ENCODE results near the gene CAPZB. TPM values are rescaled to one million over a fixed set of nuclear protein-coding genes. Genes with fewer than 3 reads are reported as not detected.
"Not testable (repeated sequence)": the region's sequence is repeated elsewhere in the genome, so short reads cannot be mapped to it uniquely, and the experiment has no call there.

CAPZB gene
- total and polyA plus RNA-seq, 2 donors (not counting 3 experiments of a cell fraction or from before 2014, with no cell fraction given), result 196 to 347 TPM

- DNase-seq (ENCODE audit: low read depth, low spot score); H3K27ac ChIP-seq (ENCODE audit: insufficient read depth, low read depth, low read length); H3K27me3 ChIP-seq (ENCODE audit: control insufficient read depth in 2 of 2, insufficient read depth in 2 of 2, low read length in 2 of 2); H3K9me1 ChIP-seq (replicated peaks; ENCODE audit: control insufficient read depth, extremely low read depth, insufficient read depth, low read length); dilution Hi-C loops (cut with MboI; ENCODE audit: extremely low pct_ligation_motif_present, low sequenced_read_pairs); H3K4me1 ChIP-seq (ENCODE audit: control insufficient read depth, extremely low read depth, insufficient read depth, low read length); intact Hi-C loops (cut with micrococcal nuclease); FAIRE-seq; H3K79me2 ChIP-seq (ENCODE audit: control insufficient read depth, insufficient read depth, low read length); CTCF ChIA-PET; H3K4me3 ChIP-seq (replicated peaks in 1 of 3; ENCODE audit: insufficient read depth in 1 of 3, low read depth in 1 of 3, low read length in 3 of 3); H4K20me1 ChIP-seq (replicated peaks; ENCODE audit: control insufficient read depth, extremely low read depth, insufficient read depth, low read length); H3K9me3 ChIP-seq (replicated peaks; ENCODE audit: control insufficient read depth, insufficient read depth, low read length); H3K9ac ChIP-seq (replicated peaks; ENCODE audit: extremely low read depth, insufficient read depth, low read length); H2AFZ ChIP-seq (ENCODE audit: low read depth, low read length); H3K36me3 ChIP-seq (ENCODE audit: control insufficient read depth in 2 of 2, extremely low read depth in 1 of 2, insufficient read depth in 2 of 2, low read length in 2 of 2); POLR2A ChIA-PET; H3K4me2 ChIP-seq (ENCODE audit: insufficient read depth, low read length); BruUV-seq (replicated peaks): not testable (repeated sequence)
These were observed 12.1 kb upstream of the CAPZB start for GRCh38 chr1:19497443-19497842.

- Histone ChIP-seq H2AFZ (ENCODE audit: low read depth, low read length) (no peak overlapping the region), H3K4me2 (ENCODE audit: insufficient read depth, low read length) (no peak overlapping the region), H4K20me1 (replicated peaks; ENCODE audit: control insufficient read depth, extremely low read depth, insufficient read depth, low read length) (no peaks in the 10 kb centered on the region), H3K36me3 (ENCODE audit: control insufficient read depth in 2 of 2, extremely low read depth in 1 of 2, insufficient read depth in 2 of 2, low read length in 2 of 2) (no peaks in the 10 kb centered on the region), H3K4me3 (replicated peaks in 1 of 3; ENCODE audit: insufficient read depth in 1 of 3, low read depth in 1 of 3, low read length in 3 of 3) (no peak overlapping the region), H3K9ac (replicated peaks; ENCODE audit: extremely low read depth, insufficient read depth, low read length) (no peak overlapping the region), H3K9me3 (replicated peaks; ENCODE audit: control insufficient read depth, insufficient read depth, low read length) (no peaks in the 10 kb centered on the region), H3K79me2 (ENCODE audit: control insufficient read depth, insufficient read depth, low read length) (no peaks in the 10 kb centered on the region), H3K9me1 (replicated peaks; ENCODE audit: control insufficient read depth, extremely low read depth, insufficient read depth, low read length) (no peaks in the 10 kb centered on the region), H3K27me3 (ENCODE audit: control insufficient read depth in 2 of 2, insufficient read depth in 2 of 2, low read length in 2 of 2) (peaks cover 0 to 4% of the 10 kb centered on the region in 2 experiments), H3K27ac (ENCODE audit: insufficient read depth, low read depth, low read length) (no peak overlapping the region), H3K4me1 (ENCODE audit: control insufficient read depth, extremely low read depth, insufficient read depth, low read length) (no peaks in the 10 kb centered on the region)
- DNase-seq (ENCODE audit: low read depth, low spot score) (no peak), FAIRE-seq (no peak)
- ChIA-PET POLR2A (interaction anchor here (0.6 kb wide), 1 partner anchor 97 kb away, joined by 3 read pairs; no protein-coding TSS in a partner anchor), CTCF (interaction anchor here (1.2 kb wide), 1 partner anchor 19 kb away, joined by 3 read pairs; no protein-coding TSS in a partner anchor)
- dilution Hi-C loops (cut with MboI; ENCODE audit: extremely low pct_ligation_motif_present, low sequenced_read_pairs), result no loop called here
- TF ChIP-seq JUN (IDR thresholded peaks at IDR 0.05; ENCODE audit: borderline replicate concordance, insufficient read depth, insufficient read length, low read depth), result no peak
- no TSS peak for BruUV-seq (replicated peaks)
- intact Hi-C loops (cut with micrococcal nuclease), result no loop called here
These were observed 11.2 kb upstream of the CAPZB start for GRCh38 chr1:19496527-19496874.
